IMR-90 (cell line): ENCODE data around the gene CD300LF. TPM values are rescaled to one million over a fixed set of nuclear protein-coding genes. Genes with fewer than 3 reads are reported as not detected.

ENCODE experiments used
- ATAC-seq: fragments of 200-7000 bp; cut with Tn5 transposase; 2 replicates; pipeline ENCODE4 v1.9.1; 2020; ENCODE audit warnings: low read depth, mild to moderate bottlenecking, moderate library complexity
- BruUV-seq: library from RNA; stranded (reverse); fragments of 400-500 nt; replicated peaks from 2 replicates; lab custom pipeline; 2021; lab: Mats Ljungman, UMichigan
- CTCF ChIA-PET: fragments of 300-600 bp; formaldehyde crosslinking; extraction: SDS; loops from one replicate; lab custom pipeline; 2021; ENCODE audit warnings: antibody characterized with exemption; lab: Yijun Ruan, JAX
- POLR2A ChIA-PET: fragments of 300-600 bp; sonication (Branson Sonifier 250); formaldehyde crosslinking; loops from one replicate; lab custom pipeline; 2022; ENCODE audit warnings: antibody characterized with exemption; ENCODE audit not compliant: unreplicated experiment; lab: Charles Lee
- DNase-seq: peaks from one replicate; pipeline ENCODE4 v3.0.0; 2013
- H2AFZ ChIP-seq: replicated peaks from 2 replicates; pipeline ENCODE3; 2013; ENCODE audit warnings: low read length, mild to moderate bottlenecking; ENCODE audit not compliant: poor library complexity
- H2AK5ac ChIP-seq: 2 replicates; pipeline ENCODE4 v1.6.1; 2013; ENCODE audit warnings: low read depth, low read length, inconsistent platforms
- H2AK9ac ChIP-seq: replicated peaks from 2 replicates; pipeline ENCODE3; 2013; ENCODE audit warnings: mild to moderate bottlenecking, low read depth, low read length, moderate library complexity; ENCODE audit not compliant: poor library complexity
- H2BK120ac ChIP-seq: 2 replicates; pipeline ENCODE4 v1.6.1; 2013; ENCODE audit warnings: low read depth, low read length, inconsistent platforms
- H2BK15ac ChIP-seq: 3 replicates; pipeline ENCODE4 v1.6.1; 2013; ENCODE audit warnings: low read depth, low read length, inconsistent platforms
- H2BK20ac ChIP-seq: 2 replicates; pipeline ENCODE4 v1.6.1; 2013; ENCODE audit warnings: low read depth, mild to moderate bottlenecking, inconsistent platforms, low read length, moderate library complexity
- H2BK5ac ChIP-seq: 2 replicates; pipeline ENCODE4 v1.6.1; 2013; ENCODE audit warnings: mild to moderate bottlenecking, low read depth, low read length, inconsistent platforms; ENCODE audit not compliant: poor library complexity, severe bottlenecking
- H3K14ac ChIP-seq: replicated peaks from 2 replicates; pipeline ENCODE4 v1.6.1; 2013; ENCODE audit warnings: low read depth, low read length, inconsistent platforms
- H3K18ac ChIP-seq: 2 replicates; pipeline ENCODE4 v1.6.1; 2013; ENCODE audit warnings: low read depth, low read length, control low read depth
- H3K23ac ChIP-seq: 2 replicates; pipeline ENCODE4 v1.6.1; 2013; ENCODE audit warnings: low read depth, low read length, inconsistent platforms
- H3K27ac ChIP-seq: 2 replicates; pipeline ENCODE4 v1.5.1; 2013; ENCODE audit warnings: mild to moderate bottlenecking, control low read depth, low read length; ENCODE audit not compliant: insufficient read depth
- H3K27me3 ChIP-seq: 2 replicates; pipeline ENCODE4 v1.6.1; 2013; ENCODE audit warnings: low read length; ENCODE audit not compliant: control insufficient read depth, insufficient read depth
- H3K36me3 ChIP-seq: 2 replicates; pipeline ENCODE4 v1.6.1; 2013; ENCODE audit warnings: low read length, mixed read lengths; ENCODE audit not compliant: control insufficient read depth, insufficient read depth
- H3K4ac ChIP-seq: 2 replicates; pipeline ENCODE4 v1.6.1; 2013; ENCODE audit warnings: low read depth, low read length, inconsistent platforms
- H3K4me1 ChIP-seq: 2 replicates; pipeline ENCODE4 v1.6.1; 2013; ENCODE audit warnings: low read length, mixed read lengths; ENCODE audit not compliant: control insufficient read depth, insufficient read depth
- H3K4me2 ChIP-seq: 2 replicates; pipeline ENCODE4 v1.6.1; 2013; ENCODE audit warnings: low read depth, mild to moderate bottlenecking, control low read depth, low read length, moderate library complexity
- H3K4me3 ChIP-seq: 2 replicates; pipeline ENCODE4 v1.5.1; 2013; ENCODE audit warnings: low read depth, mild to moderate bottlenecking, control low read depth, low read length, moderate library complexity; ENCODE audit not compliant: insufficient read depth
- H3K56ac ChIP-seq: 2 replicates; pipeline ENCODE4 v1.6.1; 2013; ENCODE audit warnings: low read length, inconsistent platforms; ENCODE audit not compliant: insufficient read depth; ENCODE audit errors: extremely low read depth
- H3K79me1 ChIP-seq, 2 experiments: 2 replicates each; pipeline ENCODE4 v1.6.1; 2013; ENCODE audit warnings: low read length in 2 of 2, inconsistent platforms in 1 of 2, low read depth in 1 of 2
- H3K9ac ChIP-seq: 2 replicates; pipeline ENCODE4 v1.6.1; 2013; ENCODE audit warnings: low read depth, low read length, control low read depth
- H3K9me1 ChIP-seq: 2 replicates; pipeline ENCODE4 v1.6.1; 2013; ENCODE audit warnings: low read length, inconsistent platforms; ENCODE audit not compliant: insufficient read depth
- H3K9me3 ChIP-seq: 2 replicates; pipeline ENCODE4 v1.6.1; 2013; ENCODE audit warnings: low read length; ENCODE audit not compliant: control insufficient read depth, insufficient read depth
- H4K20me1 ChIP-seq: 2 replicates; pipeline ENCODE4 v1.6.1; 2013; ENCODE audit warnings: low read length, inconsistent platforms; ENCODE audit not compliant: insufficient read depth
- H4K5ac ChIP-seq: 2 replicates; pipeline ENCODE4 v1.6.1; 2013; ENCODE audit warnings: mild to moderate bottlenecking, low read depth, low read length, control low read depth
- H4K8ac ChIP-seq, 2 experiments: 2 replicates each; pipeline ENCODE4 v1.6.1; 2013; ENCODE audit warnings: low read depth in 2 of 2, low read length in 2 of 2, control low read depth in 1 of 2, inconsistent platforms in 1 of 2
- H4K91ac ChIP-seq: 2 replicates; pipeline ENCODE4 v1.6.1; 2013; ENCODE audit warnings: low read depth, low read length, inconsistent platforms; ENCODE audit not compliant: insufficient read depth
- BHLHE40 ChIP-seq: fragments of 150-350 bp; IDR thresholded peaks from 2 replicates; pipeline ENCODE4 v1.6.1; 2016; ENCODE audit warnings: mild to moderate bottlenecking, low read depth, low read length
- CEBPB ChIP-seq: IDR thresholded peaks from 2 replicates; pipeline ENCODE4 v1.6.1; 2012; ENCODE audit warnings: low read depth, low read length, improper control_type of control experiment
- CHD1 ChIP-seq: IDR thresholded peaks from 2 replicates; pipeline ENCODE4 v1.6.1; 2012; ENCODE audit warnings: low read depth, low read length, improper control_type of control experiment
- CTCF ChIP-seq: conservative IDR thresholded peaks from 2 replicates; pipeline ENCODE4 v1.5.1; 2012; ENCODE audit warnings: mild to moderate bottlenecking, low read depth, low read length, improper control_type of control experiment
- ELK1 ChIP-seq: fragments of 150-350 bp; IDR thresholded peaks from 2 replicates; pipeline ENCODE4 v1.6.1; 2016; ENCODE audit warnings: low read depth, mild to moderate bottlenecking, low read length, moderate library complexity, borderline replicate concordance
- FOS ChIP-seq: fragments of 150-350 bp; IDR thresholded peaks from 2 replicates; pipeline ENCODE4 v1.6.1; 2016; ENCODE audit warnings: low read depth, low read length
- MAZ ChIP-seq: IDR thresholded peaks from 2 replicates; pipeline ENCODE4 v1.6.1; 2012; ENCODE audit warnings: low read depth, mild to moderate bottlenecking, low read length, improper control_type of control experiment, moderate library complexity, borderline replicate concordance
- MXI1 ChIP-seq: IDR thresholded peaks from 2 replicates; pipeline ENCODE4 v1.6.1; 2012; ENCODE audit warnings: low read depth, mild to moderate bottlenecking, low read length, moderate library complexity, borderline replicate concordance
- RAD21 ChIP-seq: IDR thresholded peaks from 2 replicates; pipeline ENCODE4 v1.6.1; 2012; ENCODE audit warnings: low read length, improper control_type of control experiment
- SMC3 ChIP-seq: fragments of 150-350 bp; IDR thresholded peaks from 2 replicates; pipeline ENCODE4 v1.6.1; 2016; ENCODE audit warnings: low read depth, mild to moderate bottlenecking, antibody characterized with exemption, low read length, moderate library complexity
- USF2 ChIP-seq: fragments of 150-350 bp; IDR thresholded peaks from 2 replicates; pipeline ENCODE4 v1.6.1; 2017; ENCODE audit warnings: mild to moderate bottlenecking, antibody characterized with exemption, low read length, low read depth
- WGBS, 2 experiments: methylation state at CpG; one replicate each; pipeline versions ENCODE4 v1.1.5 to v1.1.7; 2013; ENCODE audit warnings: missing lambda C conversion rate in 2 of 2; ENCODE audit not compliant: insufficient read length in 1 of 2; ENCODE audit errors: extremely low coverage in 2 of 2; 5-methylcytosine and 5-hydroxymethylcytosine counted together
- dilution Hi-C: fragments of 300-500 bp; cut with HindIII; formaldehyde crosslinking; loops from one replicate; pipeline ENCODE4 v1.14.3; 2018; ENCODE audit warnings: low sequenced_read_pairs; ENCODE audit not compliant: unreplicated experiment
- in situ Hi-C: fragments of 300-500 bp; cut with MboI; formaldehyde crosslinking; loops from 3 replicates; pipeline ENCODE4 v1.14.3; 2019; ENCODE audit warnings: low sequenced_read_pairs, inconsistent platforms, mixed read lengths
- intact Hi-C: fragments of 100-400 bp; cut with micrococcal nuclease; formaldehyde crosslinking; loops from 2 replicates; pipeline ENCODE4 v1.10.0; 2022
- polyA plus RNA-seq, 3 experiments: library from polyadenylated mRNA; depleted of rRNA; stranded (reverse); fragments of >200 nt; gene quantifications; 2 replicates each; pipeline ENCODE4 v1.2.3, GENCODE V29; 2012; ENCODE audit warnings: low replicate concordance in 1 of 3
- total RNA-seq: library from RNA; depleted of rRNA; stranded (reverse); fragments of >200 nt; gene quantifications from 2 replicates; pipeline ENCODE4 v1.2.3, GENCODE V29; 2012

CD300LF gene
- total and polyA plus RNA-seq, 2 of the 4 experiments (the other 2 are of a cell fraction) = not detected

DNA sequence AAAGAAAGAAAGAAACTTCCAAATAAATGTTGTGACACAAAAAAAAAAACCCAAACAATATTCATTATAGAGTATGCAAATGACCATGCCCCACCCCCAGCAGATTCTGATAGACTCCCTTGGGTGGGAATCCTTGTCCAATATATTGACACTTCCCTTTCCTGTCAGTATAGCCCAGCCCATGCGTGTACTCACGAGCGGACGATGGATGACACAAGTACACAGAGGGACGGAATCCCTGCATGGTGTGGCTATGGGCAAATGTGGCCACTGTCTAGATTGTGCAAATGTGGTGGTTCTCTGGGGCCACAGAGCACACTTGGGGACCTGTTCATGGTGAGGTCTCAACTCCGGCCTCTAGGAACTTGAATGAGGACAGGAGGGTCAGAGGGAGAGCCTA is 27.4 kb upstream of the CD300LF start:
- no peak overlapping the region for H3K27ac ChIP-seq
- H2BK20ac ChIP-seq = no peak overlapping the region
- H2AK9ac ChIP-seq = no peak overlapping the region
- H4K5ac ChIP-seq = no peak overlapping the region
- 0 out of 2 replicates have a peak, but pooled peaks cover 3% of the 10 kb centered on the region for H3K9me1 ChIP-seq
- H4K91ac ChIP-seq = no peak overlapping the region
- DNase-seq (no peak), ATAC-seq (no peak)
- no peak overlapping the region for H3K4ac ChIP-seq
- H3K23ac ChIP-seq = no peak overlapping the region
- H3K4me1 ChIP-seq = peaks cover 7% of the 10 kb centered on the region; the same call in 1 of the 2 replicates
- peaks cover 42% of the 10 kb centered on the region for H3K27me3 ChIP-seq
- intact Hi-C loops = no loop called here
- in situ Hi-C loops = loop anchor here (5.0 to 10.0 kb wide), 2 partner anchors 127 to 215 kb away; no protein-coding TSS in a partner anchor
- H3K14ac ChIP-seq = no peak overlapping the region
- no peaks in the 10 kb centered on the region for H4K20me1 ChIP-seq
- no TSS peak for BruUV-seq
- no peaks in the 10 kb centered on the region for H3K9me3 ChIP-seq
- no peak overlapping the region for H3K4me2 ChIP-seq
- no peak overlapping the region for H2BK15ac ChIP-seq
- ChIA-PET POLR2A (no interaction called here), CTCF (no interaction called here)
- H4K8ac ChIP-seq = no peak overlapping the region
- H3K18ac ChIP-seq = no peak overlapping the region
- H2BK5ac ChIP-seq = no peak overlapping the region
- WGBS, 2 experiments = 87% methylated on average over 3 of the region's 6 CpGs; no CpG with 5 or more reads in 1 of the 2 experiments
- dilution Hi-C loops = no loop called here
- H2BK120ac ChIP-seq = no peak overlapping the region
- no peak overlapping the region for H3K56ac ChIP-seq
- no peak overlapping the region for H3K4me3 ChIP-seq
- no peak overlapping the region for H2AK5ac ChIP-seq
- H3K9ac ChIP-seq = no peak overlapping the region
- no peak for TF ChIP-seq MAZ
- TF ChIP-seq CHD1 = no peak
- TF ChIP-seq SMC3 = no peak
- no peak for TF ChIP-seq USF2
- no peak for TF ChIP-seq BHLHE40
- no peak for TF ChIP-seq CEBPB
- no peak for TF ChIP-seq MXI1
- no peak for TF ChIP-seq ELK1
- no peak for TF ChIP-seq FOS
- no peak for TF ChIP-seq CTCF
- TF ChIP-seq RAD21 = no peak
- no peak overlapping the region for H2AFZ ChIP-seq
- H3K36me3 ChIP-seq = no peaks in the 10 kb centered on the region
- no peaks in the 10 kb centered on the region for H3K79me1 ChIP-seq
